H9 (cell line): Measurements from ENCODE around the gene SLC35G1. TPM values are rescaled to one million over a fixed set of nuclear protein-coding genes. Genes with fewer than 3 reads are reported as not detected.

ENCODE experiments used
- DNase-seq: peaks from one replicate; pipeline ENCODE4 v3.0.0-alpha.2; 2017
- H2AFZ ChIP-seq: one replicate; pipeline ENCODE4 v1.6.1; 2013; ENCODE audit warnings: mild to moderate bottlenecking, low read length, control low read depth, moderate library complexity
- H2AK5ac ChIP-seq: 2 replicates; pipeline ENCODE4 v1.6.1; 2013; ENCODE audit warnings: low read length, control low read depth, mixed read lengths; ENCODE audit not compliant: insufficient read length
- H2BK120ac ChIP-seq: one replicate; pipeline ENCODE4 v1.6.1; 2013; ENCODE audit warnings: low read depth, mild to moderate bottlenecking, low read length, control low read depth, inconsistent platforms; ENCODE audit not compliant: poor library complexity, severe bottlenecking
- H2BK12ac ChIP-seq: 2 replicates; pipeline ENCODE4 v1.6.1; 2013; ENCODE audit warnings: low read length, control low read depth, mixed read lengths, low read depth; ENCODE audit not compliant: insufficient read length
- H2BK15ac ChIP-seq: 2 replicates; pipeline ENCODE4 v1.6.1; 2013; ENCODE audit warnings: low read depth, low read length, control low read depth
- H2BK20ac ChIP-seq: one replicate; pipeline ENCODE4 v1.6.1; 2013; ENCODE audit warnings: low read depth, mild to moderate bottlenecking, low read length, control low read depth, inconsistent platforms; ENCODE audit not compliant: poor library complexity, severe bottlenecking
- H2BK5ac ChIP-seq: 2 replicates; pipeline ENCODE4 v1.6.1; 2013; ENCODE audit warnings: low read length, control low read depth, mixed read lengths; ENCODE audit not compliant: insufficient read length
- H3K14ac ChIP-seq: 2 replicates; pipeline ENCODE4 v1.6.1; 2013; ENCODE audit warnings: low read length, control low read depth; ENCODE audit not compliant: insufficient read depth
- H3K18ac ChIP-seq: 2 replicates; pipeline ENCODE4 v1.6.1; 2013; ENCODE audit warnings: low read depth, mild to moderate bottlenecking, mixed read lengths, low read length, control low read depth; ENCODE audit not compliant: insufficient read length
- H3K23ac ChIP-seq: 2 replicates; pipeline ENCODE4 v1.6.1; 2013; ENCODE audit warnings: low read length, control low read depth, mixed read lengths, low read depth; ENCODE audit not compliant: insufficient read length
- H3K23me2 ChIP-seq: 2 replicates; pipeline ENCODE4 v1.6.1; 2013; ENCODE audit warnings: low read depth, mild to moderate bottlenecking, mixed read lengths, low read length, control low read depth; ENCODE audit not compliant: insufficient read length, poor library complexity, severe bottlenecking
- H3K27ac ChIP-seq: 2 replicates; pipeline ENCODE4 v1.5.1; 2013; ENCODE audit warnings: low read length, control low read depth, mixed read lengths, low read depth; ENCODE audit not compliant: insufficient read length
- H3K27me3 ChIP-seq: 2 replicates; pipeline ENCODE4 v1.6.1; 2013; ENCODE audit warnings: low read length, control low read depth, inconsistent platforms; ENCODE audit not compliant: insufficient read depth
- H3K4ac ChIP-seq: 2 replicates; pipeline ENCODE4 v1.6.1; 2013; ENCODE audit warnings: low read depth, mild to moderate bottlenecking, control low read depth, inconsistent platforms, low read length, moderate library complexity
- H3K4me1 ChIP-seq: 2 replicates; pipeline ENCODE4 v1.6.1; 2013; ENCODE audit warnings: low read length, control low read depth, inconsistent platforms; ENCODE audit not compliant: insufficient read depth
- H3K4me2 ChIP-seq: 2 replicates; pipeline ENCODE4 v1.6.1; 2013; ENCODE audit warnings: low read length, control low read depth, mixed read lengths; ENCODE audit not compliant: insufficient read length, insufficient read depth
- H3K56ac ChIP-seq: 2 replicates; pipeline ENCODE4 v1.6.1; 2013; ENCODE audit warnings: low read depth, mild to moderate bottlenecking, mixed read lengths, low read length, control low read depth; ENCODE audit not compliant: insufficient read length
- H3K79me1 ChIP-seq: 2 replicates; pipeline ENCODE4 v1.6.1; 2013; ENCODE audit warnings: low read depth, mild to moderate bottlenecking, moderate library complexity, low read length, control low read depth, inconsistent platforms; ENCODE audit not compliant: insufficient read depth, poor library complexity, severe bottlenecking
- H3K79me2 ChIP-seq: 2 replicates; pipeline ENCODE4 v1.6.1; 2013; ENCODE audit warnings: low read length, control low read depth, inconsistent platforms; ENCODE audit not compliant: insufficient read depth
- H3K9ac ChIP-seq: 2 replicates; pipeline ENCODE4 v1.6.1; 2013; ENCODE audit warnings: low read length, control low read depth, mixed read lengths; ENCODE audit not compliant: insufficient read length; ENCODE audit errors: extremely low read depth
- H3K9me3 ChIP-seq: one replicate; pipeline ENCODE4 v1.6.1; 2013; ENCODE audit warnings: low read depth, low read length, inconsistent platforms; ENCODE audit not compliant: control insufficient read depth
- H3T11ph ChIP-seq: one replicate; pipeline ENCODE4 v1.6.1; 2013; ENCODE audit warnings: mild to moderate bottlenecking, low read length, control low read depth, inconsistent platforms
- H4K20me1 ChIP-seq: one replicate; pipeline ENCODE4 v1.6.1; 2013; ENCODE audit not compliant: control insufficient read depth, insufficient read length, insufficient read depth
- H4K5ac ChIP-seq: 2 replicates; pipeline ENCODE4 v1.6.1; 2013; ENCODE audit warnings: low read depth, mild to moderate bottlenecking, mixed read lengths, low read length, control low read depth; ENCODE audit not compliant: insufficient read length
- H4K8ac ChIP-seq: replicated peaks from 2 replicates; pipeline ENCODE4 v1.6.1; 2013; ENCODE audit warnings: low read length, control low read depth, mixed read lengths, low read depth; ENCODE audit not compliant: insufficient read length
- H4K91ac ChIP-seq: 2 replicates; pipeline ENCODE4 v1.6.1; 2013; ENCODE audit warnings: low read depth, mild to moderate bottlenecking, moderate library complexity, mixed read lengths, low read length, control low read depth; ENCODE audit not compliant: insufficient read length
- H3K27ac Mint-ChIP-seq, 3 experiments: 2 replicates in 2 of 3; 3 replicates in 1 of 3; pipeline ENCODE4 v1.8.0; 2020 to 2021; ENCODE audit warnings: mixed read lengths in 3 of 3, mild to moderate bottlenecking in 1 of 3, moderate library complexity in 1 of 3
- H3K27me3 Mint-ChIP-seq: 2 replicates; pipeline ENCODE4 v1.8.0; 2021; ENCODE audit warnings: low read depth, mild to moderate bottlenecking, moderate library complexity, mixed read lengths
- H3K36me3 Mint-ChIP-seq, 3 experiments: 2 replicates in 2 of 3; 3 replicates in 1 of 3; pipeline ENCODE4 v1.8.0; 2020 to 2021; ENCODE audit warnings: low read depth in 3 of 3, mixed read lengths in 3 of 3; ENCODE audit not compliant: insufficient read depth in 1 of 3
- H3K4me1 Mint-ChIP-seq, 2 experiments: 2 replicates each; pipeline ENCODE4 v1.8.0; 2020; ENCODE audit warnings: mixed read lengths in 2 of 2
- H3K4me3 Mint-ChIP-seq, 2 experiments: 2 replicates in 1 of 2; 3 replicates in 1 of 2; pipeline ENCODE4 v1.8.0; 2020 to 2021; ENCODE audit warnings: mild to moderate bottlenecking in 2 of 2, mixed read lengths in 2 of 2, moderate library complexity in 1 of 2
- H3K9me3 Mint-ChIP-seq, 2 experiments: 2 replicates in 1 of 2; 3 replicates in 1 of 2; pipeline ENCODE4 v1.8.0; 2020; ENCODE audit warnings: mild to moderate bottlenecking in 2 of 2, mixed read lengths in 2 of 2, moderate library complexity in 1 of 2
- CTCF ChIP-seq: fragments of 200-600 bp; sonication (generic); conservative IDR thresholded peaks from 3 replicates; pipeline ENCODE4 v1.8.0; 2021; ENCODE audit warnings: antibody characterized with exemption, mild to moderate bottlenecking
- WGBS: extraction: QIAGEN DNeasy Blood & Tissue Kit; methylation state at CpG from one replicate; pipeline ENCODE4 v1.1.7; 2013; ENCODE audit warnings: missing lambda C conversion rate, low lambda C conversion rate, mixed read lengths; ENCODE audit not compliant: insufficient read length; ENCODE audit errors: extremely low coverage; 5-methylcytosine and 5-hydroxymethylcytosine counted together
- total RNA-seq: library from RNA; stranded (reverse); gene quantifications from 2 replicates; pipeline ENCODE4 v1.2.1, GENCODE V29; 2021

SLC35G1 gene
- total RNA-seq, 1 experiment from 2014 or later = 6.3 TPM

GRCh38 chr10:93921338-93921737 is 27.6 kb downstream of the SLC35G1 start:
- Mint-ChIP-seq H3K4me3 (no peak overlapping the region), H3K27ac (no peak overlapping the region), H3K36me3 (peaks cover 0 to 1% (median 0%) of the 10 kb centered on the region in 3 experiments; a peak in 1 of 7 replicates), H3K9me3 (0 out of 5 replicates have a peak, but pooled peaks cover 0 to under 1% of the 10 kb centered on the region in 2 experiments), H3K27me3 (peaks cover 4% of the 10 kb centered on the region), H3K4me1 (peaks cover 5 to 6% of the 10 kb centered on the region in 2 experiments; a peak in 3 of 4 replicates)
- DNase-seq = peak; percentile 36
- Histone ChIP-seq H3K79me2 (no peaks in the 10 kb centered on the region), H2BK5ac (no peak overlapping the region), H2AK5ac (no peak overlapping the region), H4K91ac (no peak overlapping the region), H2BK15ac (no peak overlapping the region), H3K4me1 (no peaks in the 10 kb centered on the region), H3K27ac (no peak overlapping the region), H3K23ac (no peak overlapping the region), H3K9me3 (no peaks in the 10 kb centered on the region), H3K4me2 (no peak overlapping the region), H3K4ac (no peak overlapping the region), H3K56ac (no peak overlapping the region), H3K27me3 (no peaks in the 10 kb centered on the region), H4K5ac (no peak overlapping the region), H2BK12ac (no peak overlapping the region), H3K23me2 (no peaks in the 10 kb centered on the region), H3K79me1 (no peaks in the 10 kb centered on the region), H2BK120ac (no peak overlapping the region), H4K20me1 (no peaks in the 10 kb centered on the region), H4K8ac (no peak overlapping the region), H3T11ph (no peak overlapping the region), H3K9ac (no peak overlapping the region), H3K14ac (no peak overlapping the region), H2AFZ (no peak overlapping the region), H2BK20ac (no peak overlapping the region), H3K18ac (no peak overlapping the region)
- peak; percentile 75 for TF ChIP-seq CTCF
- no CpG with 5 or more reads among the region's 7 CpGs for WGBS
